Heart left ventricle (tissue), 13 donors: ENCODE results near the gene DPP10.

Experiments
- POLR2A ChIP-seq, 2 donors: fragments of 450-650 bp; IDR thresholded peaks; one replicate each; pipeline ENCODE4 v1.6.1; 2017; ENCODE audit warnings: antibody characterized with exemption in 2 of 2, mild to moderate bottlenecking in 2 of 2, moderate library complexity in 2 of 2
- TF ChIP-seq, protein P1 (sequence below), 12 donors: fragments of 200-600 bp; sonication (generic) in 4 of 12; IDR thresholded peaks; one replicate each; pipeline versions ENCODE4 v1.5.0 to v1.8.0; 2018 to 2022; ENCODE audit warnings: antibody characterized with exemption in 12 of 12, mild to moderate bottlenecking in 5 of 12
- donor health status: ischemic (EF 13 %, LVEDD 7.1; RV severe dilation, severe dysfunction).
- donor health status: DM: no; HTN: yes; CAD: no.
- donor health status: DM: no; HTN: no; CAD: no.
- donor health status: ischemic (EF 25% LVEDD 6.9; RV normal size, moderate dysfunction).
- donor health status: ischemic (EF 25% LVEDD 5.7; RV mildly dilated, moderate dysfunction).
- donor health status: ischemic (EF 35%, LVEDD 5.7; RV mildly dilated, moderate dysfunction).
- donor health status: nonischemic (EF 11% LVEDD 7.7; RV severe dilation, severe dysfunction).
- donor health status: DM: yes; HTN: yes; CAD: no.
- donor health status: PGD.
- donor health status: ischemic (EF 29% LVEDD 5.4; RV normal size, mild dysfunction).
- donor health status: nonischemic (EF 23%, LVEDD 6.1; RV moderate dilation, normal function).

GRCh38 chr2:114668415-114668814 is 226.0 kb downstream of the DPP10 start:
- TF ChIP-seq, protein P1, sequence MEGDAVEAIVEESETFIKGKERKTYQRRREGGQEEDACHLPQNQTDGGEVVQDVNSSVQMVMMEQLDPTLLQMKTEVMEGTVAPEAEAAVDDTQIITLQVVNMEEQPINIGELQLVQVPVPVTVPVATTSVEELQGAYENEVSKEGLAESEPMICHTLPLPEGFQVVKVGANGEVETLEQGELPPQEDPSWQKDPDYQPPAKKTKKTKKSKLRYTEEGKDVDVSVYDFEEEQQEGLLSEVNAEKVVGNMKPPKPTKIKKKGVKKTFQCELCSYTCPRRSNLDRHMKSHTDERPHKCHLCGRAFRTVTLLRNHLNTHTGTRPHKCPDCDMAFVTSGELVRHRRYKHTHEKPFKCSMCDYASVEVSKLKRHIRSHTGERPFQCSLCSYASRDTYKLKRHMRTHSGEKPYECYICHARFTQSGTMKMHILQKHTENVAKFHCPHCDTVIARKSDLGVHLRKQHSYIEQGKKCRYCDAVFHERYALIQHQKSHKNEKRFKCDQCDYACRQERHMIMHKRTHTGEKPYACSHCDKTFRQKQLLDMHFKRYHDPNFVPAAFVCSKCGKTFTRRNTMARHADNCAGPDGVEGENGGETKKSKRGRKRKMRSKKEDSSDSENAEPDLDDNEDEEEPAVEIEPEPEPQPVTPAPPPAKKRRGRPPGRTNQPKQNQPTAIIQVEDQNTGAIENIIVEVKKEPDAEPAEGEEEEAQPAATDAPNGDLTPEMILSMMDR (IDR thresholded peaks at IDR 0.05), result no peak
- TF ChIP-seq POLR2A (IDR thresholded peaks at IDR 0.05), result no peak
